SK-N-SH treated with all-trans-retinoic acid at 6 μM for 48 hours (cell line): Measurements from ENCODE around the gene SEMA7A.

Experiments
- ATAC-seq: fragments of 200-7000 bp; cut with Tn5 transposase; 3 replicates; pipeline ENCODE4 v1.9.1; 2020; ENCODE audit warnings: mild to moderate bottlenecking, moderate library complexity
- ARNTL ChIP-seq: fragments of 450-650 bp; formaldehyde crosslinking; IDR thresholded peaks from 2 replicates; pipeline ENCODE4 v1.5.0; 2020; ENCODE audit warnings: low read depth, mild to moderate bottlenecking, moderate library complexity, borderline replicate concordance
- BACH2 ChIP-seq: fragments of 250-450 bp; sonication (Bioruptor Pico); IDR thresholded peaks from 2 replicates; pipeline ENCODE4 v1.9.0; 2021; ENCODE audit warnings: mild to moderate bottlenecking, borderline replicate concordance
- CSDC2 ChIP-seq: fragments of 250-450 bp; sonication (Bioruptor Pico); IDR thresholded peaks from 2 replicates; pipeline ENCODE4 v1.5.0; 2020; ENCODE audit warnings: mild to moderate bottlenecking, moderate library complexity
- GLIS3 ChIP-seq: fragments of 250-450 bp; sonication (Bioruptor Pico); IDR thresholded peaks from 2 replicates; pipeline ENCODE4 v1.5.0; 2020; ENCODE audit warnings: mild to moderate bottlenecking, moderate library complexity
- ISL1 ChIP-seq: fragments of 250-450 bp; sonication (Bioruptor Pico); IDR thresholded peaks from 2 replicates; pipeline ENCODE4 v2.1.2; 2022; ENCODE audit warnings: mild to moderate bottlenecking, moderate library complexity
- PPARA ChIP-seq: fragments of 250-450 bp; sonication (Bioruptor Pico); IDR thresholded peaks from 2 replicates; pipeline ENCODE4 v1.5.0; 2020; ENCODE audit warnings: mild to moderate bottlenecking, borderline replicate concordance
- RARB ChIP-seq: fragments of 250-450 bp; sonication (Bioruptor Pico); IDR thresholded peaks from 2 replicates; pipeline ENCODE4 v1.8.0; 2021; ENCODE audit warnings: mild to moderate bottlenecking, moderate library complexity
- SNAI2 ChIP-seq: fragments of 250-450 bp; sonication (Bioruptor Pico); IDR thresholded peaks from 2 replicates; pipeline ENCODE4 v1.5.0; 2020; ENCODE audit warnings: mild to moderate bottlenecking, moderate library complexity
- TOX ChIP-seq: fragments of 250-450 bp; sonication (Bioruptor Pico); IDR thresholded peaks from 2 replicates; pipeline ENCODE4 v1.8.0; 2021; ENCODE audit warnings: mild to moderate bottlenecking, moderate library complexity, borderline replicate concordance
- ZFP30 ChIP-seq: fragments of 450-650 bp; formaldehyde crosslinking; IDR thresholded peaks from 2 replicates; pipeline ENCODE4 v1.5.0; 2022; ENCODE audit warnings: mild to moderate bottlenecking, moderate library complexity
- ZNF565 ChIP-seq: fragments of 450-650 bp; formaldehyde crosslinking; conservative IDR thresholded peaks from 2 replicates; pipeline ENCODE4 v1.5.0; 2020; ENCODE audit warnings: low read depth, mild to moderate bottlenecking, moderate library complexity
- ZNF70 ChIP-seq: fragments of 450-650 bp; formaldehyde crosslinking; IDR thresholded peaks from 2 replicates; pipeline ENCODE4 v1.5.0; 2020; ENCODE audit warnings: mild to moderate bottlenecking, moderate library complexity
- ZNF8 ChIP-seq: fragments of 450-650 bp; formaldehyde crosslinking; IDR thresholded peaks from 2 replicates; pipeline ENCODE4 v1.5.0; 2020; ENCODE audit warnings: mild to moderate bottlenecking, moderate library complexity
- TF ChIP-seq, protein P1 (sequence below): fragments of 250-450 bp; sonication (Bioruptor Pico); IDR thresholded peaks from 2 replicates; pipeline ENCODE4 v1.5.0; 2020; ENCODE audit warnings: mild to moderate bottlenecking, moderate library complexity
- TF ChIP-seq, protein P2 (sequence below): fragments of 250-450 bp; sonication (Bioruptor Pico); IDR thresholded peaks from 2 replicates; pipeline ENCODE4 v1.8.0; 2020; ENCODE audit warnings: mild to moderate bottlenecking, moderate library complexity, borderline replicate concordance
- TF ChIP-seq, protein P3 (sequence below): fragments of 250-450 bp; sonication (Bioruptor Pico); IDR thresholded peaks from 2 replicates; pipeline ENCODE4 v1.8.0; 2021; ENCODE audit warnings: low read depth, mild to moderate bottlenecking, moderate library complexity, borderline replicate concordance
- TF ChIP-seq, protein P4 (sequence below): fragments of 250-450 bp; sonication (Bioruptor Pico); IDR thresholded peaks from 2 replicates; pipeline ENCODE4 v1.5.1; 2021; ENCODE audit warnings: mild to moderate bottlenecking, moderate library complexity

Gene SEMA7A

DNA sequence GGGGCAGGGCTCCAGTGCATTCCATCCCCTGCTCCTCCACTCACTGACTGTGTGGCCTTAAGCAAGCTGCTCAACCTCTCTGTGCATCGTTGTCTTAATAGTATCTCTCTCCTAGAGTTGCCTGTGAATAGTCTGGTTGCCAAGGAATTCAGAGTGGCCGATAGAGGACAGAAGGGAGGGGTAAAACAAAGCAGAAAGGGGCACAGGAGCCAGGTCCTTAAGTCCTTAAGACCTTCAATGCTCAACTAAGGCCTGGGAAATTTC lies 52.6 kb downstream of the SEMA7A start (continued):
- TF ChIP-seq, protein P1, sequence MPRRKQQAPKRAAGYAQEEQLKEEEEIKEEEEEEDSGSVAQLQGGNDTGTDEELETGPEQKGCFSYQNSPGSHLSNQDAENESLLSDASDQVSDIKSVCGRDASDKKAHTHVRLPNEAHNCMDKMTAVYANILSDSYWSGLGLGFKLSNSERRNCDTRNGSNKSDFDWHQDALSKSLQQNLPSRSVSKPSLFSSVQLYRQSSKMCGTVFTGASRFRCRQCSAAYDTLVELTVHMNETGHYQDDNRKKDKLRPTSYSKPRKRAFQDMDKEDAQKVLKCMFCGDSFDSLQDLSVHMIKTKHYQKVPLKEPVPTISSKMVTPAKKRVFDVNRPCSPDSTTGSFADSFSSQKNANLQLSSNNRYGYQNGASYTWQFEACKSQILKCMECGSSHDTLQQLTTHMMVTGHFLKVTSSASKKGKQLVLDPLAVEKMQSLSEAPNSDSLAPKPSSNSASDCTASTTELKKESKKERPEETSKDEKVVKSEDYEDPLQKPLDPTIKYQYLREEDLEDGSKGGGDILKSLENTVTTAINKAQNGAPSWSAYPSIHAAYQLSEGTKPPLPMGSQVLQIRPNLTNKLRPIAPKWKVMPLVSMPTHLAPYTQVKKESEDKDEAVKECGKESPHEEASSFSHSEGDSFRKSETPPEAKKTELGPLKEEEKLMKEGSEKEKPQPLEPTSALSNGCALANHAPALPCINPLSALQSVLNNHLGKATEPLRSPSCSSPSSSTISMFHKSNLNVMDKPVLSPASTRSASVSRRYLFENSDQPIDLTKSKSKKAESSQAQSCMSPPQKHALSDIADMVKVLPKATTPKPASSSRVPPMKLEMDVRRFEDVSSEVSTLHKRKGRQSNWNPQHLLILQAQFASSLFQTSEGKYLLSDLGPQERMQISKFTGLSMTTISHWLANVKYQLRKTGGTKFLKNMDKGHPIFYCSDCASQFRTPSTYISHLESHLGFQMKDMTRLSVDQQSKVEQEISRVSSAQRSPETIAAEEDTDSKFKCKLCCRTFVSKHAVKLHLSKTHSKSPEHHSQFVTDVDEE, result no peak
- no peak for TF ChIP-seq SNAI2

DNA sequence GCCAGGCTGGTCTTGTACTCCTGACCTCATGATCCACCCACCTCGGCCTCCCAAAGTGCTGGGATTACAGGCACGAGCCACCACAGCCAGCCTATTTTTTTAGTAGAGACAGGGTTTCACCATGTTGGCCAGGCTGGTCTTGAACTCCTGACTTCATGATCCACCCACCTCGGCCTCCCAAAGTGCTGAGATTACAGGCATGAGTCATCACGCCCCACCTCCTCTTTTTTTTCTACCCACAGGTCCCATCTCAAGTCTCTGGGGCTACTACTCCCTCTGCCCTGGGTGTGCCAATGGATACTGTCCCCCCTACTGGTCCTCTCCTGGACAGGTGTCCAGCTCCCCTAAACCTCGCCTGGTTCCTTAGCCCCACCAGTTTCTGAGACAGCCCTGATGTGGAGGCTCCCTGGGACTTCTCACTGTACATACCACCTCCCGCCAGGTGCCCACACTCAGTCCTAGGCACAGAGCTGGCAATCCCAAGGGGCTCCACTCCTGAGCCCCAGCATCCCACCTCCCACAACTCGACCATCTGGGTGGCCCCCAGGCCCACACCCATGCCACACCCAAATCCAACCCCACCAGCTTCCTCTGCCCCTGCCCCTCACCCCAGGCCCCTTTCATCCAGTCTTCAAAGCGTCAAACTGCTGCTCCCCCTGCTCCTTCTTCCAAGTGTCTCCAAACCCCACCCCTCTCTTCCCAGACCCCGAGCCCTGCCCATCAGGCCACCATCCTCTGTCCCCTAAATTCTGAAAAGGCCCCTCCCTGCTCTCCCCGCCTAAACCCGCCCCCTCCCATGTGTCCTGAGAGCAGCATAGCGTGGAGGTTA lies 53.2 kb downstream of the SEMA7A start:
- TF ChIP-seq, protein P2, sequence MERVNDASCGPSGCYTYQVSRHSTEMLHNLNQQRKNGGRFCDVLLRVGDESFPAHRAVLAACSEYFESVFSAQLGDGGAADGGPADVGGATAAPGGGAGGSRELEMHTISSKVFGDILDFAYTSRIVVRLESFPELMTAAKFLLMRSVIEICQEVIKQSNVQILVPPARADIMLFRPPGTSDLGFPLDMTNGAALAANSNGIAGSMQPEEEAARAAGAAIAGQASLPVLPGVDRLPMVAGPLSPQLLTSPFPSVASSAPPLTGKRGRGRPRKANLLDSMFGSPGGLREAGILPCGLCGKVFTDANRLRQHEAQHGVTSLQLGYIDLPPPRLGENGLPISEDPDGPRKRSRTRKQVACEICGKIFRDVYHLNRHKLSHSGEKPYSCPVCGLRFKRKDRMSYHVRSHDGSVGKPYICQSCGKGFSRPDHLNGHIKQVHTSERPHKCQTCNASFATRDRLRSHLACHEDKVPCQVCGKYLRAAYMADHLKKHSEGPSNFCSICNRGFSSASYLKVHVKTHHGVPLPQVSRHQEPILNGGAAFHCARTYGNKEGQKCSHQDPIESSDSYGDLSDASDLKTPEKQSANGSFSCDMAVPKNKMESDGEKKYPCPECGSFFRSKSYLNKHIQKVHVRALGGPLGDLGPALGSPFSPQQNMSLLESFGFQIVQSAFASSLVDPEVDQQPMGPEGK (CRISPR knock-in tag), result no peak
- TF ChIP-seq ARNTL (no peak), CSDC2 (CRISPR knock-in tag) (no peak), ISL1 (no peak), RARB (CRISPR knock-in tag) (no peak), SNAI2 (no peak), GLIS3 (no peak), ZNF8 (no peak), ZNF565 (no peak), ZFP30 (CRISPR knock-in tag) (no peak), ZNF70 (CRISPR knock-in tag) (no peak)
- TF ChIP-seq, protein P3, sequence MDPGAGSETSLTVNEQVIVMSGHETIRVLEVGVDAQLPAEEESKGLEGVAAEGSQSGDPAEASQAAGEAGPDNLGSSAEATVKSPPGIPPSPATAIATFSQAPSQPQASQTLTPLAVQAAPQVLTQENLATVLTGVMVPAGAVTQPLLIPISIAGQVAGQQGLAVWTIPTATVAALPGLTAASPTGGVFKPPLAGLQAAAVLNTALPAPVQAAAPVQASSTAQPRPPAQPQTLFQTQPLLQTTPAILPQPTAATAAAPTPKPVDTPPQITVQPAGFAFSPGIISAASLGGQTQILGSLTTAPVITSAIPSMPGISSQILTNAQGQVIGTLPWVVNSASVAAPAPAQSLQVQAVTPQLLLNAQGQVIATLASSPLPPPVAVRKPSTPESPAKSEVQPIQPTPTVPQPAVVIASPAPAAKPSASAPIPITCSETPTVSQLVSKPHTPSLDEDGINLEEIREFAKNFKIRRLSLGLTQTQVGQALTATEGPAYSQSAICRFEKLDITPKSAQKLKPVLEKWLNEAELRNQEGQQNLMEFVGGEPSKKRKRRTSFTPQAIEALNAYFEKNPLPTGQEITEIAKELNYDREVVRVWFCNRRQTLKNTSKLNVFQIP (CRISPR knock-in tag), result no peak
- TF ChIP-seq, protein P4, sequence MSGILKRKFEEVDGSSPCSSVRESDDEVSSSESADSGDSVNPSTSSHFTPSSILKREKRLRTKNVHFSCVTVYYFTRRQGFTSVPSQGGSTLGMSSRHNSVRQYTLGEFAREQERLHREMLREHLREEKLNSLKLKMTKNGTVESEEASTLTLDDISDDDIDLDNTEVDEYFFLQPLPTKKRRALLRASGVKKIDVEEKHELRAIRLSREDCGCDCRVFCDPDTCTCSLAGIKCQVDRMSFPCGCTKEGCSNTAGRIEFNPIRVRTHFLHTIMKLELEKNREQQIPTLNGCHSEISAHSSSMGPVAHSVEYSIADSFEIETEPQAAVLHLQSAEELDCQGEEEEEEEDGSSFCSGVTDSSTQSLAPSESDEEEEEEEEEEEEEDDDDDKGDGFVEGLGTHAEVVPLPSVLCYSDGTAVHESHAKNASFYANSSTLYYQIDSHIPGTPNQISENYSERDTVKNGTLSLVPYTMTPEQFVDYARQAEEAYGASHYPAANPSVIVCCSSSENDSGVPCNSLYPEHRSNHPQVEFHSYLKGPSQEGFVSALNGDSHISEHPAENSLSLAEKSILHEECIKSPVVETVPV (CRISPR knock-in tag), result no peak
- no peak for ATAC-seq

DNA sequence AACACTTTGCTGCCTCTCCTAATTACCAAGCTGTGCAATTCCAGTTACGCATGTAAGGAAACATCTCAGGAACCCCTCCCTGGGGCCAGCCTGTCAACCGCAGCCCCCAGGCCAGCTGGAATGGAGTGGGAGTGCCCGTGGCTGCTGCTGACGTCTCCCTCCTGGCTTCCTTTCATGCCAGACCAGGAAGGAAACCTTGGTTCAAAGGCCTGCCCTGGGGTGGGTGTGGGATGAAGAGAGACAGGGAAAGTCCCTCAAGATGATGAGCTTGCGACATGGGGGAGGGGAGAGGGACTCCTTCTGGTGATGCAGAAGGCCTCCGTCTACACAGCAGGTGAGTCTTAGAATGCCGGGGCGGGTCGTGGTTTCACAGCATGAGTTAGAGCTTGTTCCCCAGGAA lies 54.9 kb downstream of the SEMA7A start:
- TF ChIP-seq PPARA (CRISPR knock-in tag) (no peak), ZFP30 (CRISPR knock-in tag) (no peak), TOX (no peak), BACH2 (CRISPR knock-in tag) (no peak)
- TF ChIP-seq, protein P2 (CRISPR knock-in tag), result no peak
- TF ChIP-seq, protein P1, result no peak
- TF ChIP-seq, all 23 proteins: peak for 0
- ATAC-seq, result no peak
